Measurements from ENCODE around the gene CSNK1D. TPM values are rescaled to one million over a fixed set of nuclear protein-coding genes. Genes with fewer than 3 reads are reported as not detected.

CSNK1D gene
- total and polyA plus RNA-seq, 3 donors from 2014 or later = 137 to 179 (median 178) TPM

GRCh38 chr17:82215095-82215971 is 58.2 kb downstream of the CSNK1D start:
- H3K36me3 ChIP-seq (ENCODE audit: low read depth, missing control alignments) = no peaks in the 10 kb centered on the region
- TF ChIP-seq POLR2A (IDR thresholded peaks at IDR 0.05) (no peak), CTCF (IDR thresholded peaks at IDR 0.05) (no peak)
- WGBS, 2 donors = 79 to 84% methylated on average over 15 to 25 of the region's 25 CpGs
- H3K4me1 ChIP-seq = peaks cover 26% of the 10 kb centered on the region
- no peak for DNase-seq
- intact Hi-C loops (cut with DNase I; ENCODE audit: low total_unique reads) = no loop called here
- H3K27me3 ChIP-seq = no peaks in the 10 kb centered on the region
- H3K9me3 ChIP-seq = no peaks in the 10 kb centered on the region
- peak overlapping the region in 1 of 2 donors; percentile 58 for H3K27ac ChIP-seq
- no peak overlapping the region for H3K4me3 ChIP-seq

GRCh38 chr17:82214012-82214628 is 59.4 kb downstream of the CSNK1D start:
- Histone ChIP-seq H3K9me3 (no peaks in the 10 kb centered on the region), H3K36me3 (ENCODE audit: low read depth, missing control alignments) (no peaks in the 10 kb centered on the region), H3K27ac (no peak overlapping the region), H3K4me3 (no peak overlapping the region), H3K27me3 (no peaks in the 10 kb centered on the region), H3K4me1 (peaks cover 26% of the 10 kb centered on the region)
- no peak for DNase-seq
- intact Hi-C loops (cut with DNase I; ENCODE audit: low total_unique reads) = no loop called here
- no peak for TF ChIP-seq CTCF (IDR thresholded peaks at IDR 0.05)
- no peak for TF ChIP-seq POLR2A (IDR thresholded peaks at IDR 0.05)
- 82 to 100% methylated on average over 1 to 11 of the region's 11 CpGs for WGBS, 2 donors

DNA sequence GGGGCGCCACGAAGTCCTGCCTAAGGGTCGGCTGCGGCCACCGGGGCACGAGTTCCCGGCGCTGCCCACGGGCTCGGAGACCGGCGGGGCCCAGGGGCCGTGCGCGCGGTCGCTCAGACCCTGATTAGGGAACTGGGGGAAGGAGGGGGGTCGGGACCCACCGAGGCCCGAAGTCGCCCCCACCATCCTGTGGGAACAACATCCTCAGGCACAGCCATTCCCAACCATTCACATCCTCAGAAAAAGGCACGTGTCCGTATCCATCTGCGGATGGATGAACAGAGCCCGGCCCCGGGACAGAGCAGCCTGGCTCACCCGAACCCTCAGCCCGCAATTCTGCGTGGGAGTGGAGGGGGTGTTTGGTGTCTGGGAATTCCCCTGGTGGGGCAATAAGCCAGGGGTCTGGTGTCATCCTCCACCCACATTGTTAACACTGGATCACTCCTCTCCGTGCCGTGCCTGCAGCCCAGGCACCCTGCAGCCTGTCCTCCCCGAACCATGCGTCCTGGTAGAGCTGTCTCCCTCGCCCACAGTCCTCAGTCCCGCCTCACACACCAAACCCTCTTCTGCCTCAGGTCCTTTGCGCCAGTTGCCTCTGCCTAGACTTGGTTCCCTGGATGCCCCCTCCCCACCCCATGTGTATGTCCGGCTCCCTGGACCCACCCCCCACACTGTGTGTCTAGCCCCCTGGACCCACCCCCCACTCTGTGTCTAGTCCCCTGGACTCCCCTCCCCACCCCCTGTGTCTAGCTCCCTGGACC is 60.1 kb downstream of the CSNK1D start:
- DNase-seq = peak; percentile 80
- Histone ChIP-seq H3K4me1 (peaks cover 26% of the 10 kb centered on the region), H3K27ac (peak overlapping the region; percentile 82 to 89)

More for the DNA sequence above, 60.1 kb downstream of the CSNK1D start:
- Histone ChIP-seq H3K27me3 (no peaks in the 10 kb centered on the region), H3K4me3 (peak overlapping the region; percentile 88 to 96), H3K36me3 (ENCODE audit: low read depth, missing control alignments) (no peaks in the 10 kb centered on the region), H3K9me3 (no peaks in the 10 kb centered on the region)
- TF ChIP-seq POLR2A (IDR thresholded peaks at IDR 0.05) (no peak), CTCF (IDR thresholded peaks at IDR 0.05) (no peak)
- WGBS, 2 donors = 4 to 8% methylated on average over 16 to 30 of the region's 37 CpGs
- intact Hi-C loops (cut with DNase I; ENCODE audit: low total_unique reads) = no loop called here

Data from testis (tissue), 3 donors.